Large intestine (tissue), 3 donors: ENCODE results near the gene ITPRID2. TPM values are rescaled to one million over a fixed set of nuclear protein-coding genes. Genes with fewer than 3 reads are reported as not detected.

Experiments
- DNase-seq, 2 donors: peaks; one replicate each; pipeline versions ENCODE4 v3.0.0 to v3.0.0-alpha.2; 2013
- H3K27ac ChIP-seq: one replicate; pipeline ENCODE4 v1.5.1; 2013; ENCODE audit warnings: low read length
- H3K27me3 ChIP-seq: 2 replicates; pipeline ENCODE4 v1.6.1; 2013; ENCODE audit warnings: low read length; ENCODE audit not compliant: control insufficient read depth, insufficient read depth
- H3K36me3 ChIP-seq: 2 replicates; pipeline ENCODE4 v1.6.1; 2013; ENCODE audit warnings: low read length; ENCODE audit not compliant: control insufficient read depth, insufficient read depth
- H3K4me1 ChIP-seq: one replicate; pipeline ENCODE4 v1.6.1; 2013; ENCODE audit warnings: low read length; ENCODE audit not compliant: control insufficient read depth, insufficient read depth
- H3K4me3 ChIP-seq: one replicate; pipeline ENCODE4 v1.5.1; 2013; ENCODE audit warnings: low read length
- H3K9me3 ChIP-seq: one replicate; pipeline ENCODE4 v1.6.1; 2013; ENCODE audit warnings: mild to moderate bottlenecking, low read depth, low read length, moderate library complexity; ENCODE audit not compliant: control insufficient read depth
- WGBS: methylation state at CpG from one replicate; pipeline ENCODE4 v1.1.5; 2013; ENCODE audit warnings: low lambda C conversion rate; ENCODE audit not compliant: insufficient coverage; 5-methylcytosine and 5-hydroxymethylcytosine counted together
- polyA plus RNA-seq: library from polyadenylated mRNA; unstranded; fragments of 120-200 nt; gene quantifications from one replicate; pipeline ENCODE4 v1.2.1, GENCODE V29; 2013

Gene ITPRID2
- polyA plus RNA-seq, 1 donor: 111 TPM

GRCh38 chr2:181978351-181979150 lies 87.0 kb downstream of the ITPRID2 start:
- Histone ChIP-seq H3K27ac (no peak overlapping the region), H3K36me3 (no peaks in the 10 kb centered on the region), H3K9me3 (no peaks in the 10 kb centered on the region), H3K4me3 (no peak overlapping the region), H3K4me1 (no peaks in the 10 kb centered on the region), H3K27me3 (no peaks in the 10 kb centered on the region)
- WGBS: 80% methylated on average over 1 of the region's 2 CpGs
- DNase-seq: no peak

Other genes with a start within 250 kb of the ITPRID2 start
- gene CERKL, start 234.6 kb upstream of the ITPRID2 start, polyA plus RNA-seq: 7.6 TPM
- gene NEUROD1, start 211.2 kb upstream of the ITPRID2 start, polyA plus RNA-seq: 29.9 TPM
- 3.3 TPM for gene PPP1R1C, start 94.1 kb downstream of the ITPRID2 start, polyA plus RNA-seq